Measurements from ENCODE around the gene BRICD5.

BRICD5 gene

GRCh38 chr16:2196981-2197511, 13.6 kb downstream of the BRICD5 start:
- no peak for DNase-seq

- no peak for DNase-seq
Measured at GRCh38 chr16:2196162-2196980, 14.3 kb downstream of the BRICD5 start, which contains the start of gene CASKIN1. Gene CASKIN1 (minus strand): TSS chr16:2196605. CDS start chr16:2196432, 173 bp downstream.

- no peak for DNase-seq
Measured at GRCh38 chr16:2195322-2196161, 15.1 kb downstream of the BRICD5 start.

- DNase-seq = peak in 1 of 2 experiments; percentile 16
Measured at GRCh38 chr16:2194852-2195321, 15.8 kb downstream of the BRICD5 start.

GRCh38 chr16:2194166-2194834, 16.4 kb downstream of the BRICD5 start:
- DNase-seq = peak in 1 of 2 experiments; percentile 12

- DNase-seq = no peak
Measured at GRCh38 chr16:2191446-2191706, 19.3 kb downstream of the BRICD5 start.

- no peak for DNase-seq
Measured at GRCh38 chr16:2190659-2191445, 19.8 kb downstream of the BRICD5 start.

- no peak for DNase-seq
Measured at GRCh38 chr16:2190002-2190658, 20.5 kb downstream of the BRICD5 start.

- DNase-seq = no peak
Measured at GRCh38 chr16:2189252-2189893, 21.3 kb downstream of the BRICD5 start.

GRCh38 chr16:2188395-2188794, 22.3 kb downstream of the BRICD5 start:
- no peak for DNase-seq

- no peak for DNase-seq
Measured at GRCh38 chr16:2187212-2187611, 23.5 kb downstream of the BRICD5 start.

- no peak for DNase-seq
Measured at GRCh38 chr16:2186505-2186904, 24.2 kb downstream of the BRICD5 start.

GRCh38 chr16:2186064-2186463, 24.6 kb downstream of the BRICD5 start:
- DNase-seq = no peak

GRCh38 chr16:2184962-2185361, 25.7 kb downstream of the BRICD5 start:
- DNase-seq = no peak

GRCh38 chr16:2184346-2184745, 26.3 kb downstream of the BRICD5 start:
- DNase-seq = no peak

- DNase-seq = no peak
Measured at GRCh38 chr16:2183671-2184070, 27.0 kb downstream of the BRICD5 start.

- DNase-seq = no peak
Measured at GRCh38 chr16:2181952-2182351, 28.7 kb downstream of the BRICD5 start.

- DNase-seq = no peak
Measured at GRCh38 chr16:2180962-2181923, 29.4 kb downstream of the BRICD5 start.

GRCh38 chr16:2180461-2180860, 30.2 kb downstream of the BRICD5 start:
- no peak for DNase-seq

- DNase-seq = no peak
Measured at GRCh38 chr16:2179576-2179975, 31.1 kb downstream of the BRICD5 start.
